Neutrophil (primary cell): ENCODE measurements around the gene HPCAL1.

Source experiments
- H3K27ac ChIP-seq: fragments of 200-600 bp; sonication (generic); 2 replicates; pipeline ENCODE4 v1.5.1; 2016; ENCODE audit warnings: mild to moderate bottlenecking, moderate library complexity
- H3K27me3 ChIP-seq: fragments of 200-600 bp; sonication (generic); 2 replicates; pipeline ENCODE4 v1.6.0; 2016; ENCODE audit warnings: mild to moderate bottlenecking
- H3K36me3 ChIP-seq: fragments of 200-600 bp; sonication (generic); 2 replicates; pipeline ENCODE4 v1.5.1; 2017
- H3K4me1 ChIP-seq, 2 experiments: fragments of 200-600 bp in 1 of 2; sonication (generic) in 1 of 2; 1 replicate in 1 of 2; 2 replicates in 1 of 2; pipeline versions ENCODE4 v1.5.1 to v1.6.1; 2013 to 2016; ENCODE audit warnings: low read depth in 1 of 2, low read length in 1 of 2, mild to moderate bottlenecking in 1 of 2, moderate library complexity in 1 of 2; ENCODE audit not compliant: control insufficient read depth in 1 of 2, insufficient read depth in 1 of 2
- H3K4me3 ChIP-seq, 2 experiments: fragments of 200-600 bp in 1 of 2; sonication (generic) in 1 of 2; 1 replicate in 1 of 2; 2 replicates in 1 of 2; pipeline ENCODE4 v1.5.1; 2013 to 2016; ENCODE audit warnings: low read depth in 1 of 2, low read length in 1 of 2, mild to moderate bottlenecking in 1 of 2, moderate library complexity in 1 of 2
- H3K9me3 ChIP-seq: fragments of 200-600 bp; sonication (generic); 2 replicates; pipeline ENCODE4 v1.5.1; 2016
- CTCF ChIP-seq: fragments of 200-600 bp; sonication (generic); IDR thresholded peaks from 2 replicates; pipeline ENCODE4 v1.5.1; 2016; ENCODE audit warnings: antibody characterized with exemption

HPCAL1 gene

GRCh38 chr2:10331027-10331701, 28.5 kb downstream of the HPCAL1 start:
- no peaks in the 10 kb centered on the region for H3K9me3 ChIP-seq
- no peaks in the 10 kb centered on the region for H3K36me3 ChIP-seq
- peak overlapping the region; percentile 57 to 60 for H3K4me3 ChIP-seq
- H3K27ac ChIP-seq, result peak overlapping the region; percentile 93
- peaks cover 50 to 54% of the 10 kb centered on the region in 2 experiments for H3K4me1 ChIP-seq
- H3K27me3 ChIP-seq, result no peaks in the 10 kb centered on the region
- peak; percentile 69 for TF ChIP-seq CTCF

GRCh38 chr2:10331702-10332401, 29.1 kb downstream of the HPCAL1 start:
- H3K4me1 ChIP-seq, result peaks cover 46 to 54% of the 10 kb centered on the region in 2 experiments
- peak; percentile 23 for TF ChIP-seq CTCF
- H3K27ac ChIP-seq, result peak overlapping the region; percentile 93
- peak overlapping the region; percentile 57 to 60 for H3K4me3 ChIP-seq
- no peaks in the 10 kb centered on the region for H3K36me3 ChIP-seq
- no peaks in the 10 kb centered on the region for H3K9me3 ChIP-seq
- no peaks in the 10 kb centered on the region for H3K27me3 ChIP-seq

GRCh38 chr2:10332402-10333246, 29.9 kb downstream of the HPCAL1 start:
- Histone ChIP-seq H3K27ac (peak overlapping the region; percentile 93), H3K36me3 (no peaks in the 10 kb centered on the region), H3K4me3 (peak overlapping the region; percentile 20 to 57), H3K9me3 (no peaks in the 10 kb centered on the region), H3K4me1 (peaks cover 46 to 54% of the 10 kb centered on the region in 2 experiments), H3K27me3 (no peaks in the 10 kb centered on the region)
- no peak for TF ChIP-seq CTCF

- no peak for TF ChIP-seq CTCF
- no peaks in the 10 kb centered on the region for H3K36me3 ChIP-seq
- no peaks in the 10 kb centered on the region for H3K9me3 ChIP-seq
- H3K27me3 ChIP-seq, result no peaks in the 10 kb centered on the region
- H3K27ac ChIP-seq, result peak overlapping the region; percentile 93
- H3K4me3 ChIP-seq, result peak overlapping the region in 1 of 2 experiments; percentile 57
- peaks cover 46 to 54% of the 10 kb centered on the region in 2 experiments for H3K4me1 ChIP-seq
These were observed 30.5 kb downstream of the HPCAL1 start for GRCh38 chr2:10333247-10333613.

GRCh38 chr2:10333966-10334365, 31.3 kb downstream of the HPCAL1 start:
- Histone ChIP-seq H3K27ac (peak overlapping the region; percentile 93), H3K4me1 (peaks cover 46 to 53% of the 10 kb centered on the region in 2 experiments), H3K27me3 (no peaks in the 10 kb centered on the region), H3K9me3 (no peaks in the 10 kb centered on the region), H3K4me3 (no peak overlapping the region), H3K36me3 (no peaks in the 10 kb centered on the region)
- TF ChIP-seq CTCF, result no peak
